HepG2 (cell line): ENCODE measurements around the gene CCL27. TPM values are rescaled to one million over a fixed set of nuclear protein-coding genes. Genes with fewer than 3 reads are reported as not detected.

Experiments
- ATAC-seq: fragments of 200-7000 bp; cut with Tn5 transposase; 3 replicates; pipeline ENCODE4 v1.9.1; 2020; ENCODE audit warnings: mild to moderate bottlenecking, moderate library complexity
- BruUV-seq: library from RNA; stranded (reverse); fragments of 400-500 nt; replicated peaks from 2 replicates; lab custom pipeline; 2021; lab: Mats Ljungman, UMichigan
- CTCF ChIA-PET: fragments of 300-600 bp; formaldehyde crosslinking; extraction: SDS; loops from one replicate; lab custom pipeline; 2021; ENCODE audit warnings: low total read pairs, inconsistent platforms, low intra/inter-chr PET ratio; lab: Yijun Ruan, JAX
- POLR2A ChIA-PET: fragments of 350-600 bp; sonication (Branson Sonifier 250); formaldehyde crosslinking; loops from one replicate; lab custom pipeline; 2020; ENCODE audit warnings: antibody characterized with exemption, inconsistent platforms; lab: Yijun Ruan, JAX
- DNase-seq: peaks from one replicate; pipeline ENCODE4 v3.0.0-alpha.2; 2015; ENCODE audit warnings: low spot score
- FAIRE-seq: peaks from 3 replicates; lab custom pipeline; 2011; peaks lifted over from hg19 to GRCh38; lab: Jason Lieb, UNC
- H2AFZ ChIP-seq: one replicate; pipeline ENCODE4 v1.6.1; 2011; ENCODE audit warnings: low read length, inconsistent platforms
- H3K27ac ChIP-seq: fragments of 300-600 bp; 3 replicates; pipeline ENCODE4 v1.8.0; 2011; ENCODE audit warnings: mixed run types, mild to moderate bottlenecking, mixed read lengths, low read length, inconsistent platforms; ENCODE audit not compliant: insufficient read depth; ENCODE audit errors: extremely low read length
- H3K27me3 ChIP-seq, 2 experiments: fragments of 200-600 bp in 1 of 2; 2 replicates in 1 of 2; 3 replicates in 1 of 2; pipeline versions ENCODE4 v1.6.0 to v1.8.0; 2011; ENCODE audit warnings: low read length in 2 of 2, mild to moderate bottlenecking in 2 of 2, moderate library complexity in 2 of 2, inconsistent platforms in 1 of 2; ENCODE audit not compliant: insufficient read depth in 2 of 2, control insufficient read depth in 1 of 2
- H3K36me3 ChIP-seq, 2 experiments: fragments of 200-600 bp in 1 of 2; replicated peaks in 1 of 2; 2 replicates in 1 of 2; 3 replicates in 1 of 2; pipeline versions ENCODE4 v1.5.1 to v1.8.0; 2011; ENCODE audit warnings: low read length in 2 of 2, inconsistent platforms in 1 of 2; ENCODE audit not compliant: insufficient read depth in 2 of 2, control insufficient read depth in 1 of 2
- H3K4me1 ChIP-seq: 2 replicates; pipeline ENCODE4 v1.5.1; 2012; ENCODE audit warnings: low read length, inconsistent platforms; ENCODE audit not compliant: insufficient read depth
- H3K4me2 ChIP-seq: 2 replicates; pipeline ENCODE4 v1.6.0; 2011; ENCODE audit warnings: low read depth, low read length, inconsistent platforms
- H3K4me3 ChIP-seq, 3 experiments: fragments of 200-600 bp in 1 of 3; sonication (generic), shearing (Covaris generic) in 1 of 3; replicated peaks in 1 of 3; 2 replicates each; pipeline ENCODE4 v1.5.1; 2011 to 2016; ENCODE audit warnings: low read length in 3 of 3, inconsistent platforms in 2 of 3, low read depth in 2 of 3, mild to moderate bottlenecking in 2 of 3, control low read depth in 1 of 3, mixed read lengths in 1 of 3; ENCODE audit not compliant: insufficient read depth in 1 of 3
- H3K79me2 ChIP-seq: one replicate; pipeline ENCODE4 v1.6.1; 2011; ENCODE audit warnings: low read length, inconsistent platforms; ENCODE audit not compliant: insufficient read depth
- H3K9ac ChIP-seq: 2 replicates; pipeline ENCODE4 v1.6.0; 2011; ENCODE audit warnings: mild to moderate bottlenecking, low read depth, low read length, inconsistent platforms; ENCODE audit not compliant: insufficient read depth
- H3K9me3 ChIP-seq: 2 replicates; pipeline ENCODE4 v1.5.1; 2012; ENCODE audit warnings: mild to moderate bottlenecking, low read length
- H4K20me1 ChIP-seq: 2 replicates; pipeline ENCODE4 v1.6.0; 2011; ENCODE audit warnings: inconsistent platforms, mild to moderate bottlenecking, low read length, moderate library complexity; ENCODE audit not compliant: insufficient read depth
- AGO1 ChIP-seq: fragments of 200-400 bp; formaldehyde crosslinking; IDR thresholded peaks from 2 replicates; pipeline ENCODE4 v1.6.1; 2017; ENCODE audit warnings: mild to moderate bottlenecking, low read depth, low read length, moderate library complexity; ENCODE audit not compliant: poor library complexity, severe bottlenecking
- GRHL1 ChIP-seq: sonication (generic); formaldehyde crosslinking; conservative IDR thresholded peaks from 2 replicates; pipeline ENCODE4 v1.8.0; 2022; ENCODE audit warnings: missing genetic modification reagents
- ZBTB38 ChIP-seq: sonication (generic); formaldehyde crosslinking; IDR thresholded peaks from 2 replicates; pipeline ENCODE4 v1.5.1; 2020; ENCODE audit warnings: mild to moderate bottlenecking, missing genetic modification reagents
- ZC3H13 ChIP-seq: sonication (generic); formaldehyde crosslinking; IDR thresholded peaks from 2 replicates; pipeline ENCODE4 v1.8.1; 2023; ENCODE audit warnings: mild to moderate bottlenecking, missing genetic modification reagents, moderate library complexity
- ZNF484 ChIP-seq: sonication (generic); formaldehyde crosslinking; IDR thresholded peaks from 2 replicates; pipeline ENCODE4 v1.5.1; 2020; ENCODE audit warnings: mild to moderate bottlenecking, low read depth, missing genetic modification reagents, borderline replicate concordance
- ZNF788 ChIP-seq: sonication (generic); formaldehyde crosslinking; IDR thresholded peaks from 2 replicates; pipeline ENCODE4 v1.5.0; 2020; ENCODE audit warnings: mild to moderate bottlenecking, missing genetic modification reagents, borderline replicate concordance
- WGBS: methylation state at CpG from one replicate; pipeline ENCODE4 v1.1.6; 2017; ENCODE audit warnings: low lambda C conversion rate; 5-methylcytosine and 5-hydroxymethylcytosine counted together
- in situ Hi-C: cut with HindIII; loops from 2 replicates; pipeline ENCODE4 v1.10.0; 2017; ENCODE audit warnings: low pct_unique_long_range_greater_than_20kb; ENCODE audit not compliant: extremely low pct_ligation_motif_present
- intact Hi-C: fragments of 100-400 bp; cut with micrococcal nuclease; formaldehyde crosslinking; loops from one replicate; pipeline ENCODE4 v1.10.0; 2022; ENCODE audit not compliant: unreplicated experiment
- polyA plus RNA-seq, 8 experiments: library from polyadenylated mRNA; depleted of rRNA in 3 of 8; stranded (reverse) in 7 of 8; unstranded in 1 of 8; fragments of >200 nt; fragmentation: Illumina TruSeq in 4 of 8; extraction: Trizol in 4 of 8; gene quantifications; 2 replicates each; pipeline versions ENCODE4 v1.2.1 to v1.2.3, GENCODE V29; 2011 to 2016; ENCODE audit warnings: low read depth in 4 of 8, missing spikeins in 1 of 8, mixed read lengths in 1 of 8; ENCODE audit not compliant: insufficient read depth in 1 of 8
- total RNA-seq, 5 experiments: library from RNA; depleted of rRNA; stranded (reverse); fragments of >200 nt; fragmentation: Illumina TruSeq; extraction: Trizol; gene quantifications; 2 replicates each; pipeline ENCODE4 v1.2.3, GENCODE V29; 2016; ENCODE audit warnings: low read depth in 1 of 5

The CCL27 gene
- total and polyA plus RNA-seq, 2 of the 13 experiments (the other 11 are each of a cell fraction or from before 2014, with no cell fraction given): not detected

GRCh38 chr9:34691936-34692315 lies 29.5 kb upstream of the CCL27 start:
- H3K4me2 ChIP-seq: no peak overlapping the region
- CTCF ChIA-PET: no interaction called here
- intact Hi-C loops (no loop called here), in situ Hi-C loops (no loop called here)
- no peaks in the 10 kb centered on the region for H3K36me3 ChIP-seq
- FAIRE-seq: no peak
- no peak for ATAC-seq
- TF ChIP-seq ZNF484 (CRISPR knock-in tag) (no peak), ZC3H13 (CRISPR knock-in tag) (no peak), GRHL1 (CRISPR knock-in tag) (no peak), AGO1 (no peak), ZBTB38 (CRISPR knock-in tag) (no peak), ZNF788 (no peak)
- no peak for DNase-seq
- H3K4me1 ChIP-seq: peaks cover 43% of the 10 kb centered on the region
- no peak overlapping the region for H2AFZ ChIP-seq
- POLR2A ChIA-PET: no interaction called here
- H3K9ac ChIP-seq: no peak overlapping the region
- H3K9me3 ChIP-seq: no peaks in the 10 kb centered on the region
- no TSS peak for BruUV-seq
- H3K4me3 ChIP-seq: no peak overlapping the region
- no peaks in the 10 kb centered on the region for H3K27me3 ChIP-seq
- WGBS: 73% methylated on average over 5 of the region's 5 CpGs
- no peaks in the 10 kb centered on the region for H4K20me1 ChIP-seq
- no peak overlapping the region for H3K27ac ChIP-seq
- no peaks in the 10 kb centered on the region for H3K79me2 ChIP-seq
